Panc1 (cell line): ENCODE results near the gene DOCK3. TPM values are rescaled to one million over a fixed set of nuclear protein-coding genes. Genes with fewer than 3 reads are reported as not detected.

ENCODE experiments used
- ATAC-seq: fragments of 200-7000 bp; cut with Tn5 transposase; 2 replicates; pipeline ENCODE4 v1.9.1; 2020; ENCODE audit warnings: mild to moderate bottlenecking, moderate library complexity
- BruUV-seq: library from RNA; stranded (reverse); fragments of 400-500 nt; replicated peaks from 2 replicates; lab custom pipeline; 2021; lab: Mats Ljungman, UMichigan
- CTCF ChIA-PET: fragments of 300-600 bp; sonication (Branson Sonifier 250); formaldehyde crosslinking; loops from one replicate; lab custom pipeline; 2022; ENCODE audit warnings: antibody characterized with exemption; lab: Charles Lee
- POLR2A ChIA-PET: fragments of 300-600 bp; sonication (Branson Sonifier 250); formaldehyde crosslinking; loops from one replicate; lab custom pipeline; 2022; ENCODE audit warnings: antibody characterized with exemption; lab: Charles Lee
- DNase-seq: peaks from one replicate; pipeline ENCODE4 v3.0.0-alpha.2; 2010; ENCODE audit warnings: low read depth, low spot score
- H3K27ac ChIP-seq: 2 replicates; pipeline ENCODE4 v1.5.1; 2011; ENCODE audit warnings: mild to moderate bottlenecking, low read length, inconsistent platforms
- H3K27me3 ChIP-seq: fragments of 200-500 bp; sonication (Bioruptor generic); 2 replicates; pipeline ENCODE4 v1.6.0; 2014; ENCODE audit warnings: low read length, inconsistent platforms; ENCODE audit not compliant: control insufficient read depth, insufficient read depth
- H3K36me3 ChIP-seq: fragments of 200-500 bp; sonication (Bioruptor generic); 2 replicates; pipeline ENCODE4 v1.5.1; 2014; ENCODE audit warnings: inconsistent platforms, mild to moderate bottlenecking, low read length, moderate library complexity; ENCODE audit not compliant: control insufficient read depth, insufficient read depth
- H3K4me1 ChIP-seq: 2 replicates; pipeline ENCODE4 v1.5.1; 2011; ENCODE audit warnings: inconsistent platforms, mild to moderate bottlenecking, low read length, moderate library complexity; ENCODE audit not compliant: control insufficient read depth, insufficient read depth
- H3K4me3 ChIP-seq, 2 experiments: 2 replicates each; pipeline ENCODE4 v1.5.1; 2011 to 2012; ENCODE audit warnings: low read depth in 2 of 2, low read length in 2 of 2, mild to moderate bottlenecking in 2 of 2, inconsistent platforms in 1 of 2, moderate library complexity in 1 of 2
- H3K9me3 ChIP-seq: fragments of 200-500 bp; sonication (Bioruptor generic); 2 replicates; pipeline ENCODE4 v1.5.1; 2014; ENCODE audit warnings: low read depth, mild to moderate bottlenecking, inconsistent platforms, low read length, moderate library complexity; ENCODE audit not compliant: control insufficient read depth, insufficient read depth
- CTCF ChIP-seq: fragments of 450-650 bp; IDR thresholded peaks from 2 replicates; pipeline ENCODE4 v1.5.1; 2017; ENCODE audit warnings: mild to moderate bottlenecking
- POLR2AphosphoS5 ChIP-seq: IDR thresholded peaks from 2 replicates; pipeline ENCODE4 v1.6.1; 2012; ENCODE audit warnings: mild to moderate bottlenecking, low read depth, low read length, moderate library complexity
- REST ChIP-seq, 2 experiments: IDR thresholded peaks; 2 replicates each; pipeline ENCODE4 v1.6.1; 2011 to 2012; ENCODE audit warnings: low read depth in 2 of 2, control low read depth in 1 of 2, low read length in 1 of 2, mild to moderate bottlenecking in 1 of 2, moderate library complexity in 1 of 2; ENCODE audit not compliant: insufficient read depth in 1 of 2
- SIN3A ChIP-seq: IDR thresholded peaks from 2 replicates; pipeline ENCODE4 v1.6.1; 2012; ENCODE audit warnings: low read depth, mild to moderate bottlenecking, low read length, moderate library complexity, borderline replicate concordance; ENCODE audit not compliant: insufficient read depth
- TCF7L2 ChIP-seq: IDR thresholded peaks from 2 replicates; pipeline ENCODE4 v1.6.1; 2011; ENCODE audit warnings: mild to moderate bottlenecking, low read depth, low read length, inconsistent platforms
- in situ Hi-C: cut with HindIII; loops from 2 replicates; pipeline ENCODE4 v1.10.0; 2016; ENCODE audit warnings: low sequenced_read_pairs, low pct_unique_long_range_greater_than_20kb
- intact Hi-C: fragments of 100-400 bp; cut with micrococcal nuclease; formaldehyde crosslinking; loops from one replicate; pipeline ENCODE4 v1.10.0; 2022; ENCODE audit not compliant: unreplicated experiment
- total RNA-seq: library from RNA; stranded (reverse); gene quantifications from one replicate; pipeline ENCODE4 v1.2.1, GENCODE V29; 2021; ENCODE audit not compliant: unreplicated experiment

DOCK3 gene
- total RNA-seq, 1 experiment from 2014 or later = 0.21 TPM

GRCh38 chr3:51336261-51336660, 661.5 kb downstream of the DOCK3 start:
- ChIA-PET POLR2A (no interaction called here), CTCF (no interaction called here)
- TF ChIP-seq REST (IDR thresholded peaks at IDR 0.05; ENCODE audit: insufficient read depth in 1 of 2, low read depth in 2 of 2, low read length in 1 of 2) = no peak
- TF ChIP-seq CTCF = no peak
- no peak for TF ChIP-seq POLR2AphosphoS5
- TF ChIP-seq SIN3A = no peak
- no peak for TF ChIP-seq TCF7L2
- H3K27me3 ChIP-seq = no peaks in the 10 kb centered on the region
- no peak overlapping the region for H3K4me3 ChIP-seq
- intact Hi-C loops = no loop called here
- H3K4me1 ChIP-seq = 0 out of 2 replicates have a peak, but pooled peaks cover 4% of the 10 kb centered on the region
- no peak for ATAC-seq
- in situ Hi-C loops = no loop called here
- no peak overlapping the region for H3K27ac ChIP-seq
- no peak for DNase-seq
- H3K9me3 ChIP-seq = no peaks in the 10 kb centered on the region
- BruUV-seq = no TSS peak
- no peaks in the 10 kb centered on the region for H3K36me3 ChIP-seq

GRCh38 chr3:51337666-51338065, 662.9 kb downstream of the DOCK3 start:
- TF ChIP-seq TCF7L2 (no peak), POLR2AphosphoS5 (no peak), CTCF (no peak), REST (IDR thresholded peaks at IDR 0.05; ENCODE audit: insufficient read depth in 1 of 2, low read depth in 2 of 2, low read length in 1 of 2) (no peak), SIN3A (no peak)
- in situ Hi-C loops (no loop called here), intact Hi-C loops (no loop called here)
- Histone ChIP-seq H3K4me3 (no peak overlapping the region), H3K4me1 (0 out of 2 replicates have a peak, but pooled peaks cover 4% of the 10 kb centered on the region), H3K9me3 (no peaks in the 10 kb centered on the region), H3K27ac (no peak overlapping the region), H3K27me3 (no peaks in the 10 kb centered on the region), H3K36me3 (no peaks in the 10 kb centered on the region)
- no peak for DNase-seq
- BruUV-seq = no TSS peak
- no peak for ATAC-seq
- CTCF ChIA-PET = no interaction called here
- POLR2A ChIA-PET = no interaction called here
